ENCODE measurements around the gene SHANK1.

The SHANK1 gene

DNA sequence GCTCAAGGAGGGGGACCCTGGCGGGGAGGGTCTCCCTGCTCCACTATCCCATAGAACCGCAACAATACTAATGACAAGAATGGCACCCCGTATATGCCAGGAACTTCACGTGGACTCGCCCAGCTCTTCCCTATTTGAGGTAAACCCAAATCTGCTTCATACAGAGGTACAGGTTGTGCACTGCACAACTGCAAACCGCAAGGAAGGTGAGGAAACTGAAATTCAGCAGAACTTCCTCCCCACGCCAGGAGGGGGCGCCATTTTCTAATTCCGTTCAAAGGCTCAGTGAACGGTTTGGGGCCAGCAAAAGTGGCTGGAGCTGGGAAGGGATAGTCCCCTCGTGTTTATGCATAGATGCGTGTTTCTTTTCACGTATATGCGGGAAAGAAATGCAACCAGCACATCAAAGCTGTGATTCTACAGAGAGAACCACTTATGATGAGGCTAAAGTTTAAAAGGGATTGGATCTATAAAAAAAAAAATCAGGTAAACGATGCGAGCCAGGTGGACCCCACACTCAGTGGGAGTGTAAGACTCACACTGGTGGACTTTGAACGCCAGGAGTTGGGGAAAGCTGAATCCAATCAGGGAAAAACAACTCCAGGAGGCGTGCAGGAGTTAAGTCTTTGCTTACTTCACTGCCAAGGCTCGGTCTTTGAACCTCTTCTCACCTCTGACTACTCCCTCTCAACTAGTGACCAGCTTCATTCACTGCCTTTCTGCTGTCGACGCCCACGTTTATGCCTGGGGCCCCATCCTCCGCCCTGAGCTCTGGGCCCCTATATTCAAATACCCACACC, 50.1 kb downstream of the SHANK1 start (continued):
- TF ChIP-seq, protein P1, sequence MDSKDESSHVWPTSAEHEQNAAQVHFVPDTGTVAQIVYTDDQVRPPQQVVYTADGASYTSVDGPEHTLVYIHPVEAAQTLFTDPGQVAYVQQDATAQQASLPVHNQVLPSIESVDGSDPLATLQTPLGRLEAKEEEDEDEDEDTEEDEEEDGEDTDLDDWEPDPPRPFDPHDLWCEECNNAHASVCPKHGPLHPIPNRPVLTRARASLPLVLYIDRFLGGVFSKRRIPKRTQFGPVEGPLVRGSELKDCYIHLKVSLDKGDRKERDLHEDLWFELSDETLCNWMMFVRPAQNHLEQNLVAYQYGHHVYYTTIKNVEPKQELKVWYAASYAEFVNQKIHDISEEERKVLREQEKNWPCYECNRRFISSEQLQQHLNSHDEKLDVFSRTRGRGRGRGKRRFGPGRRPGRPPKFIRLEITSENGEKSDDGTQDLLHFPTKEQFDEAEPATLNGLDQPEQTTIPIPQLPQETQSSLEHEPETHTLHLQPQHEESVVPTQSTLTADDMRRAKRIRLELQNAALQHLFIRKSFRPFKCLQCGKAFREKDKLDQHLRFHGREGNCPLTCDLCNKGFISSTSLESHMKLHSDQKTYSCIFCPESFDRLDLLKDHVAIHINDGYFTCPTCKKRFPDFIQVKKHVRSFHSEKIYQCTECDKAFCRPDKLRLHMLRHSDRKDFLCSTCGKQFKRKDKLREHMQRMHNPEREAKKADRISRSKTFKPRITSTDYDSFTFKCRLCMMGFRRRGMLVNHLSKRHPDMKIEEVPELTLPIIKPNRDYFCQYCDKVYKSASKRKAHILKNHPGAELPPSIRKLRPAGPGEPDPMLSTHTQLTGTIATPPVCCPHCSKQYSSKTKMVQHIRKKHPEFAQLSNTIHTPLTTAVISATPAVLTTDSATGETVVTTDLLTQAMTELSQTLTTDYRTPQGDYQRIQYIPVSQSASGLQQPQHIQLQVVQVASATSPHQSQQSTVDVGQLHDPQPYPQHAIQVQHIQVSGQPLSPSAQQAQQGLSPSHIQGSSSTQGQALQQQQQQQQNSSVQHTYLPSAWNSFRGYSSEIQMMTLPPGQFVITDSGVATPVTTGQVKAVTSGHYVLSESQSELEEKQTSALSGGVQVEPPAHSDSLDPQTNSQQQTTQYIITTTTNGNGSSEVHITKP (tag by site-specific recombination; IDR thresholded peaks at IDR 0.05): 0 out of 2 replicates have a peak, but pooled peaks have one; percentile 18
- TF ChIP-seq KLF9 (tag by site-specific recombination; IDR thresholded peaks at IDR 0.05; ENCODE audit: low read depth) (no peak), KLF8 (tag by site-specific recombination; IDR thresholded peaks at IDR 0.05) (peak; percentile 50; the same call in 1 of the 2 replicates), ZNF610 (tag by site-specific recombination; IDR thresholded peaks at IDR 0.05; ENCODE audit: borderline replicate concordance) (no peak), ZFP69B (tag by site-specific recombination; IDR thresholded peaks at IDR 0.05) (no peak), ZNF529 (tag by site-specific recombination; IDR thresholded peaks at IDR 0.05; ENCODE audit: insufficient replicate concordance) (no peak), ZNF24 (tag by site-specific recombination; IDR thresholded peaks at IDR 0.05) (no peak), ZNF324 (tag by site-specific recombination; IDR thresholded peaks at IDR 0.05) (no peak), ZNF132 (tag by site-specific recombination; IDR thresholded peaks at IDR 0.05; ENCODE audit: borderline replicate concordance) (no peak), SP2 (tag by site-specific recombination; IDR thresholded peaks at IDR 0.05) (no peak), ZNF777 (tag by site-specific recombination; IDR thresholded peaks at IDR 0.05; ENCODE audit: borderline replicate concordance) (no peak), ZNF660 (tag by site-specific recombination; IDR thresholded peaks at IDR 0.05) (peak; percentile 40; the same call in 1 of the 2 replicates), ZNF266 (tag by site-specific recombination; IDR thresholded peaks at IDR 0.05; ENCODE audit: low read depth) (no peak), ZNF521 (tag by site-specific recombination; IDR thresholded peaks at IDR 0.05) (no peak), BCL11B (tag by site-specific recombination; IDR thresholded peaks at IDR 0.05; ENCODE audit: low read depth) (no peak), ZBTB17 (tag by site-specific recombination; IDR thresholded peaks at IDR 0.05) (no peak), ZNF350 (tag by site-specific recombination; IDR thresholded peaks at IDR 0.05) (no peak), GLIS1 (tag by site-specific recombination; IDR thresholded peaks at IDR 0.05) (no peak), SP3 (tag by site-specific recombination; IDR thresholded peaks at IDR 0.05) (0 out of 2 replicates have a peak, but pooled peaks have one; percentile 19), ZNF202 (tag by site-specific recombination; IDR thresholded peaks at IDR 0.05; ENCODE audit: borderline replicate concordance) (no peak), ZNF133 (tag by site-specific recombination; IDR thresholded peaks at IDR 0.05) (no peak), ZNF37A (tag by site-specific recombination; IDR thresholded peaks at IDR 0.05) (no peak), GLI4 (tag by site-specific recombination; IDR thresholded peaks at IDR 0.05) (no peak), ZNF473 (tag by site-specific recombination; IDR thresholded peaks at IDR 0.05) (no peak), ZNF747 (tag by site-specific recombination; IDR thresholded peaks at IDR 0.05) (no peak), ZNF184 (tag by site-specific recombination; IDR thresholded peaks at IDR 0.05) (no peak), ZNF670 (tag by site-specific recombination; IDR thresholded peaks at IDR 0.05; ENCODE audit: low read depth) (no peak), OSR2 (tag by site-specific recombination; IDR thresholded peaks at IDR 0.05) (no peak)
- TF ChIP-seq, protein P2, sequence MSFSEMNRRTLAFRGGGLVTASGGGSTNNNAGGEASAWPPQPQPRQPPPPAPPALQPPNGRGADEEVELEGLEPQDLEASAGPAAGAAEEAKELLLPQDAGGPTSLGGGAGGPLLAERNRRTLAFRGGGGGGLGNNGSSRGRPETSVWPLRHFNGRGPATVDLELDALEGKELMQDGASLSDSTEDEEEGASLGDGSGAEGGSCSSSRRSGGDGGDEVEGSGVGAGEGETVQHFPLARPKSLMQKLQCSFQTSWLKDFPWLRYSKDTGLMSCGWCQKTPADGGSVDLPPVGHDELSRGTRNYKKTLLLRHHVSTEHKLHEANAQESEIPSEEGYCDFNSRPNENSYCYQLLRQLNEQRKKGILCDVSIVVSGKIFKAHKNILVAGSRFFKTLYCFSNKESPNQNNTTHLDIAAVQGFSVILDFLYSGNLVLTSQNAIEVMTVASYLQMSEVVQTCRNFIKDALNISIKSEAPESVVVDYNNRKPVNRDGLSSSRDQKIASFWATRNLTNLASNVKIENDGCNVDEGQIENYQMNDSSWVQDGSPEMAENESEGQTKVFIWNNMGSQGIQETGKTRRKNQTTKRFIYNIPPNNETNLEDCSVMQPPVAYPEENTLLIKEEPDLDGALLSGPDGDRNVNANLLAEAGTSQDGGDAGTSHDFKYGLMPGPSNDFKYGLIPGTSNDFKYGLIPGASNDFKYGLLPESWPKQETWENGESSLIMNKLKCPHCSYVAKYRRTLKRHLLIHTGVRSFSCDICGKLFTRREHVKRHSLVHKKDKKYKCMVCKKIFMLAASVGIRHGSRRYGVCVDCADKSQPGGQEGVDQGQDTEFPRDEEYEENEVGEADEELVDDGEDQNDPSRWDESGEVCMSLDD (tag by site-specific recombination; IDR thresholded peaks at IDR 0.05): 0 out of 2 replicates have a peak, but pooled peaks have one; percentile 20
- TF ChIP-seq, protein P3, sequence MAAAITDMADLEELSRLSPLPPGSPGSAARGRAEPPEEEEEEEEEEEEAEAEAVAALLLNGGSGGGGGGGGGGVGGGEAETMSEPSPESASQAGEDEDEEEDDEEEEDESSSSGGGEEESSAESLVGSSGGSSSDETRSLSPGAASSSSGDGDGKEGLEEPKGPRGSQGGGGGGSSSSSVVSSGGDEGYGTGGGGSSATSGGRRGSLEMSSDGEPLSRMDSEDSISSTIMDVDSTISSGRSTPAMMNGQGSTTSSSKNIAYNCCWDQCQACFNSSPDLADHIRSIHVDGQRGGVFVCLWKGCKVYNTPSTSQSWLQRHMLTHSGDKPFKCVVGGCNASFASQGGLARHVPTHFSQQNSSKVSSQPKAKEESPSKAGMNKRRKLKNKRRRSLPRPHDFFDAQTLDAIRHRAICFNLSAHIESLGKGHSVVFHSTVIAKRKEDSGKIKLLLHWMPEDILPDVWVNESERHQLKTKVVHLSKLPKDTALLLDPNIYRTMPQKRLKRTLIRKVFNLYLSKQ (tag by site-specific recombination; IDR thresholded peaks at IDR 0.05; ENCODE audit: borderline replicate concordance): no peak
- TF ChIP-seq, protein P4, sequence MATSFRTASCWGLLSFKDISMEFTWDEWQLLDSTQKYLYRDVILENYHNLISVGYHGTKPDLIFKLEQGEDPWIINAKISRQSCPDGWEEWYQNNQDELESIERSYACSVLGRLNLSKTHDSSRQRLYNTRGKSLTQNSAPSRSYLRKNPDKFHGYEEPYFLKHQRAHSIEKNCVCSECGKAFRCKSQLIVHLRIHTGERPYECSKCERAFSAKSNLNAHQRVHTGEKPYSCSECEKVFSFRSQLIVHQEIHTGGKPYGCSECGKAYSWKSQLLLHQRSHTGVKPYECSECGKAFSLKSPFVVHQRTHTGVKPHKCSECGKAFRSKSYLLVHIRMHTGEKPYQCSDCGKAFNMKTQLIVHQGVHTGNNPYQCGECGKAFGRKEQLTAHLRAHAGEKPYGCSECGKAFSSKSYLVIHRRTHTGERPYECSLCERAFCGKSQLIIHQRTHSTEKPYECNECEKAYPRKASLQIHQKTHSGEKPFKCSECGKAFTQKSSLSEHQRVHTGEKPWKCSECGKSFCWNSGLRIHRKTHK (tag by site-specific recombination; IDR thresholded peaks at IDR 0.05): no peak
